ENCODE data around the gene CAMSAP2. TPM values are rescaled to one million over a fixed set of nuclear protein-coding genes. Genes with fewer than 3 reads are reported as not detected.
A peak's percentile ranks its signal among the peaks of the same experiment; 100 is the strongest.
"Not testable (repeated sequence)": the region's sequence is repeated elsewhere in the genome, so short reads cannot be mapped to it uniquely, and the experiment has no call there.

CAMSAP2 gene
- polyA plus RNA-seq, 4 donors = 34.7 to 42.8 (median 40.6) TPM

- no peak for DNase-seq (ENCODE audit: low read depth in 4 of 4, low spot score in 2 of 4)
These were observed 924 bp upstream of the CAMSAP2 start for GRCh38 chr1:200737647-200738291.

DNA sequence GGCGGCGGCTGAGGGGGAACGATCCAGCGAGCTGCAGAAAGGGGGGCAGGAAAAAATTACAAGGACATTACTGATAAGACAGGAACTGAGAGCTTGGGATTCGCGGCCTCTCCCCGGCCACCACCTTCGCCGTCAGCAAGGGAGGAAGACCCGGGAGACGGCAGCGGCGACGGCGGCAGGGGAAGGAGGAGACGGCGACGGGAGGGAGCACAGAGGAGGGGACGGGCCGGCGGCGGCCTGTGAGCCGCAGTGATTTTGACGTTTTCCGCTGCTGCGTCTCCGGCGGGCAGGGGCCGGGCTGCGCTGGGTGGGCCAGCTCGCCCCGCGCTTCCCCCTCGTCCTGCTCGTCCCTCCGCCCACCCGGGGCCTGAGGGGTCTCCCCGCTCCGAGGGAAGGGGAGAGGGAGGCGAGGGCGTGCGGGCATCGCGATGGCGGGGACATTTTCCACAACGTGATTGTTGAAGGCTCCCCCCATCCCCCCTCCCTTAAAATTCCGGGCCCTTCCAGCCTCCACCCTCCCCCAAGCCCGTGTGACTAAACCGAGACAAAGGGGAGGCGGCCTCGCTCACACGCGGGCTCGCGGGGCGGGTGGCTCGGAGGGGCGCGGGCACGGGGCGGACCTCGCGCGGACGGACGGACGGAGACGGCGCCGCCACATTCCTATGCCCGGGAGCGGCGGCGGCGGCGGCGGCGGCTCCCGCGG lies 407 bp downstream of the CAMSAP2 start:
- peak; percentile 65 to 84 (median 74) for DNase-seq (ENCODE audit: low read depth in 4 of 4, low spot score in 2 of 4)

- DNase-seq (ENCODE audit: low read depth in 4 of 4, low spot score in 2 of 4) = no peak
These were observed 1.2 kb downstream of the CAMSAP2 start for GRCh38 chr1:200739702-200740570.

- no peak for DNase-seq (ENCODE audit: low read depth in 4 of 4, low spot score in 2 of 4)
These were observed 2.0 kb downstream of the CAMSAP2 start for GRCh38 chr1:200740571-200741208.

DNA sequence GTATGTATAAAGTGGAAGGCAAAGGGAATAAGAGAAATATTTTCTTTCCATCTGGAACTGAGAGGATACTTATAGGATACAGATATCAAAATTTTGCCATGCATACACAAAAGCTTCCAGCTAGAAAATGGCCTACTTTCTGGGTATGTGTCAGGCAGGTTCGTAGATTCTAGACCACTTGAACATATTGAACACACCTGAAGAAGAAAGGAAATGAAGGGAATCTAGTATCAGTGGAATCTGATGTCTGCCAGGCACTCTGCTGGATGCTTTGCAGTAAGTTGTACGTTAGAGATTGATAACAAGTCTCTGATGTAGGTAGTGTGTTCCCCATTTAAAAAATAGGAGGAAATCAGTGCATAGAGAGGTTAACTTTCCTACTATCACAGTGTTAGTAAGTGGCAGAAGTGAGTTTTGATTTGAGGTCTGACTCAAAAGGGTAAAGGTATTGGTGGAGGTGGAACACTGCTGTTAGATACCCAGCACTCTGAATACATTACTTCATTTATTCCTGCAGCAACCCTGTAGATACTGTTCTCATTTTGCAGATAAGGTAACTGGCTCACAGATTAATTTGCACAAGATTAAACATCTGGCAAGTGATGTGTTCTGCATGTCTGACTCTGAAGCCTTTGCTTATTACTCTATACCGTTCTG lies 3.0 kb downstream of the CAMSAP2 start:
- no peak for DNase-seq (ENCODE audit: low read depth in 4 of 4, low spot score in 2 of 4)

DNA sequence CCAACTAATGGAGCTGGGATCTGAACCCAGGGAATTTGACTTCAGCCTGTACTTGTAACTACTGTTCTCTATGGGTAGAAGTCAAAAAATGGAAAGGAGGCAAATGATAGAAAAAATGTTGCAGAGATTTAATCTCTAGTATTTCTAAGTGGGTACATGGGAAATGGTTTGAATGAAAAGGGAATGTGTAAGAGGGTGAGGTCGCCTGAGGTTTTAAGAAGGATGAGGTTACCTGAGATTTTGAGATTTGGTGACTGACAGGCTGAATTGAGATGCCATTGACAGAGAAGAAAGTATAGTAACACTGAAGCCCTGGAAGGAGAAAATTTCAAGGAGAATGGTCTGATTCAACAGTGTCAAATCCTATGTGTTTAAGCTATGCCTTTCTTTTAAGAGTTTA lies 5.5 kb downstream of the CAMSAP2 start:
- DNase-seq (ENCODE audit: low read depth in 4 of 4, low spot score in 2 of 4) = no peak

DNA sequence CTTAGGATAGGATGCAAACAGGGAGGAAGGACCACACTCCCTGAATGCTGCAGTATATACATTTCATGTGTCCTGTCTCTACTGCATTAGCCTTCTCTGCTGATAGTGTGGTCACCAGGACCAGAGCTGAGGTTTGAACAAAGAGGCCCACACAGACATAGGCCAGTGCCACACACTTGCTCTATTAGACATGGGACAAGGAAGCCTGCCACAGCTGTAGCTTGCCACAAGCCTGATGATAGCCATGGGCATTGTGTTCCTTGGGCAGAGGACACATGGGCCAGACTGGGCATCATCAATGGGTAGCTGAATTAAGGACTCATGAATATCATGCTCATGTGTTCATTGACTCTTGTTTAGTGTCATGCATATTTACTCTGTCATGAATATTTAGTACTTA lies 10.4 kb downstream of the CAMSAP2 start:
- no peak for DNase-seq (ENCODE audit: low read depth in 4 of 4, low spot score in 2 of 4)

DNA sequence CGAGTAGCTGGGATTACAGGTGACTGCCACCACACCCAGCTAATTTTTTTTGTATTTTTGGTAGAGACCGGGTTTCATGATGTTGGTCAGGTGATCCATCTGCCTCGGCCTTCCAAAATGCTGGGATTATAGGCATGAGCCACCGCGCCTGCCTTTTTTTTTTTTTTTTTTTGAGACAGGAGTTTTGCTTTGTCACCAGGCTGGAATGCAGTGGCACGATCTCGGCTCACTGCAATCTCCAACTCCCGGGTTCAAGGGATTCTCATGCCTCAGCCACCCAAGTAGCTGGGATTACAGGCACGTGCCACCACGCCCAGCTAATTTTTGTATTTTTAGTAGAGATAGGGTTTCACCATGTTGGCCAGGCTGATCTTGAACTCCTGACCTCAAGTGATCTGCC lies 12.1 kb downstream of the CAMSAP2 start:
- DNase-seq (ENCODE audit: low read depth in 4 of 4, low spot score in 2 of 4) = not testable (repeated sequence)

GRCh38 chr1:200751717-200752116 lies 13.0 kb downstream of the CAMSAP2 start:
- no peak for DNase-seq (ENCODE audit: low read depth in 4 of 4, low spot score in 2 of 4)

GRCh38 chr1:200753650-200754198 lies 15.0 kb downstream of the CAMSAP2 start:
- no peak for DNase-seq (ENCODE audit: low read depth in 4 of 4, low spot score in 2 of 4)

DNA sequence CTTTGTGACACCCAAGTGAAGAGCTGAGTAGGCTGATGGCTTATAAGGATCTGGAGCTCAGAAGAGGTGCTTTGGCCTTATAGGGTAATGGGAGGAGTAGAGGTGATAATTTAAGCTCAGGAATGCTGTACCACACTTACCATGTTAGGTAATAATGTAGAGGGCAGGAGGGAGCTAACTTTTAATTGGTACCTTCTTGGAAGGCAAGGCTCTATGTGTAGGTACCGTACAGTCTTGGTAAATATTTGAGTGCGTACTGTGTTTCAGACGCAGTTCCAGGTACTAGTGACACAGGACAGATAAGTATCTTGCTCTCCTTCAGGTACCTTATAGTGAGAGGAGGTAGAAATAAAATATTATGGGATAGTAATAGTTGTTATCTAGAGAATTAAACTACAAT lies 16.8 kb downstream of the CAMSAP2 start:
- DNase-seq (ENCODE audit: low read depth in 4 of 4, low spot score in 2 of 4) = no peak

DNA sequence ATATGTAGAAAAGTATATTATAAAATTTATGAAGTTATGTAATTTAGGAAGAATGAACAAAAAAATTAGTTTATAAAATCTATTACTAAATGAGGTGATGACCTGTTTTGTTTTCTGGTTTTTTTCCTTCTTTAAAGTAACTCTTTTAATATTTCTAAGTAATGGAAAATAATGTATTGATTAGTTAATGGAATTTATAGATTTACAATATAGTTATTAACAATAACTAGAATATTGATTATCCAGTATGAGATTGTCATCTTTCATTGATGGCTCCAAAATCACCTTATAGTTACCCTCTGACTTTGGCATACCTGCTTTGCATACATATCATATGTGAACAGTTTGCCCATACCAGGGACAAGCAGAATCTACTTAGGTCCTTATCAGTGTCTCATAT lies 23.4 kb downstream of the CAMSAP2 start:
- no peak for DNase-seq (ENCODE audit: low read depth in 4 of 4, low spot score in 2 of 4)

DNA sequence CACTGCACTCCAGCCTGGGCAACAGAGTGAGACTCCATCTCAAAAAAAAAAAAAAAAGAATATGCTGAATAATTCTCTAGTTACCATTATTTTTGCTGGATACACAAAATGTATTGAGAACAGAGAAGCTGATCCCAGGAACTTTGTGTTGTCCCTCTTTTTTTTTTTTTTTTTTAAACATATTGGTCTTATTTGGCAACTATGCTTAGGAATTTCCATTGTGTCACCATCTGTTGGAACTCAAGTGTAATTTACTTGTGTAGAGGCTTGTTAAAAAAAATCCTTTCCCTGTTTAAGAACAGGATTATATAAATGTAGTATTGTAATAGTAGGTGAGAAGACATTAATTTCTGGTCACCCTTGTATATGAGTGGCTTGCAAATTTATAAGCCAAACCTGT lies 28.6 kb downstream of the CAMSAP2 start:
- no peak for DNase-seq (ENCODE audit: low read depth in 4 of 4, low spot score in 2 of 4)

DNA sequence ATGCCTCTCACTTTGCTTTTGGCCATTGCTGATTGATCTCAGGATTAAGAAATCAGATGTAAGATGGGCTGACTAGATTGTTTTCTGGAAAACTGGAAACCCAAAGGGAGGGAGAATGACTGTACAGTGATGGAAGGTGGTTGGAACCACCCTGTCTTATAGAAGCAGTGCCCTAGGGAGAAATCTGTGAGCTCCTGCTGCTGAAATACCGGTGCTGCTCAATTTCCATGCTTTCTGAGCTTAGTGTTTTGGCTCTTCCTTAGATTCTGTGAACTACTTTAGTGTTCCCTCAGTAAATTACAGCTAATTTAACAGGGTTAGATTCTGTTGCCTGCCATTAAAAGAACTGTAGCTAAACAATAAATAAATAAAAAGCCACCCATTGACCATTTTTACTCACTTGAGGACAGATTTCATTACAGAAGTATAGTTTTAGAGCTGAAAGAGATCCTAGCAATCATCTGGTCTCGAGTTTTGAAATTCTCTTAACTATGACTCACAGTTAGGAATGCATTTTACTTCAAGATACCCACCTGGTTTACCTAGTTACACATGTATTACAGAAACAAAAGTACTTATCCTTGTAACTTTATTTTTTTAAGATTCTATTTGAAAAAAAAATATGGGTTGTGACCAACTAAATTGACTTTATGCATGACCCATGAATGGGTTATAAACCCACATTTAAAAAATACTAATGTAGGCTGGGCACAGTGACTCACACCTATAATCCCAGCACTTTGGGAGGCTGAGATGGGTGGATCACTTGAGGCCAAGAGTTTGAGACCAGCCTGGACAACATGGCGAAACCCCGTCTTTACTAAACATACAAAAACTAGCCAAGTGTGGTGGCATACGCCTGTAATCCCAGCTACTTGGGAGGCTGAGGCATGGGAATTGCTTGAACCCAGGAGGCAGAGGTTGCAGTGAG lies 33.2 kb downstream of the CAMSAP2 start:
- no peak for DNase-seq (ENCODE audit: low read depth in 4 of 4, low spot score in 2 of 4)

DNA sequence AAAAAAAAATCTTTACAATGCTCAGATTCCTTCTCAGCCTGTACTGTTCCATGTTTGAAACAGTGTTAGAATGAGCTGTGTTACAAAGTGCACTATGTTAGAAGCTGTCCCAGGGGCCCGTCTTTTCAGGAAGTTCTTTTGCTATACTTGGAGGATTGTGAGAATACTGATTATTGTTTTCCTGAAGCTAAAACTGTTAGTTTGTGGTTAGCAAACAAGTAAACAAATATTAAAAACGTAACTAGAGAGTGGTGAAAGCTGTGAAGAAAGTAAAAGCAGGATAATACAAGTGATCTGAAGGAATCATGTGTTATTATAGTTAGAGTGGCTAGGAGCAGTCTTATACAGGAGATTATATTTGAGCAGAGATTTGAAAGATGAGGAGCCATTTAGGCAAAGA lies 35.6 kb downstream of the CAMSAP2 start:
- DNase-seq (ENCODE audit: low read depth in 4 of 4, low spot score in 2 of 4) = no peak

DNA sequence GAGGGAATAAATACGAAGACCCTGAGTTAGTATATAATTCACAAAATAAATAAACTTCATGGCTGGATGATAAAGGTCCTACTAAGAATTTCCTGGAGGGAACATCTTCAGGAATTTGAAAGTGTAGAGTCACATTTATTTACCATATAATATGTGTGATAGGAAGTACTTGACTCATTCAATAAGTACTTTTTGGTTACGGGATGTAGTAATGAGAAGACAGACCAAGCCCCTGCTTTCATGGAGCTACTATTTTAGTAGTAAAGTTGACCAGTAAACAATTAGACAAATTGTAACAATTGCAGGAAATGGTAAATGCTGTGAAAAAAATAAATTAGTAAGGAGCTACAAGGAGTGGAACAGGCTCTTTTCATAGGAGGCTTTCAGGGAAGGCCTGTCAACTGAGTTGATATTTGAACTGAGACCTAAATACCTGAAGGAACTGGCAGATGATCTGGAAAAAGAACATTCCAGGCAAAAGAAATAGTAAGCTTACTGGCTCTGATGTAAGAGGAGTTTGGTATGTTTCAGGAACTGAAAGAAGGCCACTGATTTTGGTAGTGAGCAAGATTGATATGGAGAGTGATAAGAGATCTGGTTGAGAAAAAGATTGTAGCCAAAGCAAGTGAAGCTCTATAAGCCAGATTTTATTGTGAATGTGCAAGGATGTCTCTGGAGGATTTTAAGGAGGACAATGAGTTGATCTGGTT lies 36.2 kb downstream of the CAMSAP2 start:
- no peak for DNase-seq (ENCODE audit: low read depth in 4 of 4, low spot score in 2 of 4)

GRCh38 chr1:200775850-200776249 lies 37.2 kb downstream of the CAMSAP2 start:
- DNase-seq (ENCODE audit: low read depth in 4 of 4, low spot score in 2 of 4) = no peak

GRCh38 chr1:200776949-200777348 lies 38.3 kb downstream of the CAMSAP2 start:
- no peak for DNase-seq (ENCODE audit: low read depth in 4 of 4, low spot score in 2 of 4)

Measured in left renal cortex interstitium (tissue), 4 donors.